DMS 273 treated with DMSO at 0.1 percent for 48 hours (cell line): ENCODE measurements around the gene KRT6A.

Experiments
- DNase-seq: peaks from one replicate; lab custom pipeline; 2025; lab: John Stamatoyannopoulos, UW

KRT6A gene

DNA sequence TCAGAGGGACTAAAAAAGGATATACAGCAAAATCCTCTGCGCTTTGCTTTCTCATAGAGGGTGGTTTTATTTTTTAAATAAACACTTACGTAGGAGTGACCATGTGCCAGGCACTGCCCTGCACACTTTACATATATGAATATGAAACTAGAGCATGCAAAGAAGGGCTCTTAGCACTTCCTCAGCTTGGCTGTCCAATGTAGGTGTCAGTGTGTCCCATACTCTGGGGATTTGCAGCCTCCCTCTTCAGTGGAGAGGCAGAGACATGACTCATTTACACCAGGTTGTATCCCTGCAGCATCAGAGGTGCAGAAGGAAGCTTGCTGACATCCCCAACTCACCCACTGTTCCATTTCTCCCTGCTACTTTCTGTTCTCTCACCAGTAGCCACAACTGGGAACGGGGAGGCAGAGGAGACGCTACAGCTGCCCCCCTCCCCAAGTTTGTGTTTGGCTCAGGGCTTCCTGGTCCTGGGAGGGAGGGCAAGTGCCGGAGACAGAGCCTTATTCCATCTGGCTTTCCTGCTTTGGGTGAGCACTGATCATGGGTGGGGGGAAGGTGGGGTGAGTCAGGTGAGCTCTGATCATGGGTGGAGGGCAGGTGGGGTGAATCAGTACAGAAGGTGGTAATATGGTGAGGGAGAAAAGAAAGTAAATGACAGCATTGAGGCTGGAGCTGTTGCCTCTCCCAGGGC lies 32.0 kb upstream of the KRT6A start:
- no peak for DNase-seq

DNA sequence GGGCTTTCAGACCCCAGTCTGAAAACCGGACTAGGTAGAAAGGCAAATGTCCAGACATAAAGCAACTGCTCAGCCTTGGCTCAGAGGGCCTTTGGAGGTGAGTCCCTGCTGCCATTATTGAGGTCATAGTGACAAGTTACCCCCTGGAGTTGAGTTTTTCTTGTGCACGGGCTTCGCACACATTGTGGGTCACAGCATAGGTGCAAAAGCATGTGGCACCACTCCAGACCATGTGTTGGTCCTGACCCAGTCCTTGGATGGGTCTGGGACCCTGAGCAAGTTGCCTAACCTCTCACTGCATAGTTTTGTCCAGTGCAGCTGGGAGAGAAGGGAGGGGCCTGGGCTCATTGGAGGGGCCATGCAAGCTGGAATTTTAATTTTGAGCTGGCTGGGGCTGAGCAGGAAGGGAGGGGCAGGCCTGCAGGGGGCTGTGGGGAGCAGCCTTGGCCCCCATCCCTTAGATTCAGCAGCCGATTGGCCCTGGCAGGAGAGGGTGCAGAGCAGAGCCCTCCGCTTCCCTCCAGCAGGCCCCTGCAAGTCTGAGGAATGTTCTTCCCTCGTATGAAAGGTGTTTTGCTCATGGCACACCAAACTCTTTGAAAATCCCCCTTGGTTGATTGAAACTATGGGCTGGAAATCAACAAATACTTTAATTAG lies 31.3 kb upstream of the KRT6A start:
- DNase-seq = no peak

DNA sequence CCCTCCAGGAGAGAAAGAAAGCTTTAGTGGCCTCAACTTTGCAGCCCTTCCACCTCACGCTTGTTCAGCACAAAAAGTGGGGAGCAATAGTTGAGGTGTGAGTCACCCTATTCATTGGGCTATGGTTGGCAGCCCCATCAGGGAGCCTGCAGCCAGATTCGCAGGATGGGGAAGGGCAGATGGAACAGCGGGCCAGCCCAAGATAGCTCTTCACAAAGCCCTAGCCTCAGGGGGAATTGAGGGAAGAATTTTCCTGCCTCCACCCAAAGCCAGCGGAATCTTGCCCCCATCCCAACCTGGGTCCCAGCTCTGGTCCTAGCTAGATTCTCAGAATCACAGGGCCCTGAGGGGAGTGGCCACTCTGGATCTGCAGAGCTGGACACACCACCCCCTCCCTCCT lies 30.8 kb upstream of the KRT6A start:
- no peak for DNase-seq

DNA sequence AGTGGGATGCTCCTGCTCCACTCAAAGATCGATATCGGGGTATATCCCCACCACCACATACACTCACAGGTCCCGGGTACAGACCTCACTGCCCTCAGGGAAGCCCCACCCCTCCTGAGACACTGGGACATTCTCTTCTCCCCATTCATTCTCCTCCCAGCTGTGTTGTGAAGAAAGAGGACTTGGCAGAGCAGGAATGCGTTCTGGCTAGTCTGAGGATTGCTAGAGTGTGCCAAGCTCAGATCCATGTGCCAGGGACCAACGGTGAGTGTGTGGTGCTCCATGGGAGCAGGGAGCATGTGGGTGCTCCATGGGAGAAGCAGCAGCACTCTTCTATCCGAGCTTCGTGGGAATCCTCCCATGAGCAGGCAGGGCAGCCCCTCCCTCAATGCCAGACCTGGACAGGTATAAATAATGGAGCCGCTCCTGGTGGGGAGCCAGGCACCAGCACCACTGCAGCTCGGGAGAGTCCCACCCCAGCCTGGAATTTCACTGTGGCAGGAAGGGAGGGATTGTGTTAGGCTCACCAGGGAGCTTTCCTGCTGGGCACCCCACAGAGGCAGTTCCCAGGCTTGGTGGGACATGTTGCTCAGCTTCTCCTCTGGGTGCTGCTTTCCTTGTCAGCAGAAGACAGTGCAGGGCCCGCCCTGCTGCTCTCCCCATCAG lies 29.4 kb upstream of the KRT6A start:
- DNase-seq = no peak

GRCh38 chr12:52521568-52522266 lies 28.7 kb upstream of the KRT6A start:
- DNase-seq = no peak

- no peak for DNase-seq
These were observed 28.1 kb upstream of the KRT6A start for GRCh38 chr12:52521175-52521567.

- DNase-seq = no peak
These were observed 27.0 kb upstream of the KRT6A start, which contains the start of gene KRT5 for GRCh38 chr12:52519826-52520662. Gene KRT5 (minus strand): TSS chr12:52520394. CDS start chr12:52520296, 98 bp downstream.

DNA sequence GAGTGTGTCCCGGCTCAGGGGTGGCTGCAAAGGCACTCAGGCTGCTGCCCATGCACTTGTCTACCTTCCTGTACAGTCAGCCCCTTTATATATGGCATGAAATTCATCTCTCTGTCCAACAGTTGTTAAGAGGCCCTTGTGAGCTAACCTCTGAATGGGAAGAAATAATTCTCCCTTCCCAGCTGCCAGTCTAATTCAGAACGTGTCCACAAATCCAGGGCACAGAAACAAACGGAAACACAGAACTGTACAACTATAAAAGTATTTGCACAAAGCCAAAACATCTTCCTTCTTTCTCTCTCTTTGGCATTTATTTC lies 26.3 kb upstream of the KRT6A start:
- DNase-seq = no peak

DNA sequence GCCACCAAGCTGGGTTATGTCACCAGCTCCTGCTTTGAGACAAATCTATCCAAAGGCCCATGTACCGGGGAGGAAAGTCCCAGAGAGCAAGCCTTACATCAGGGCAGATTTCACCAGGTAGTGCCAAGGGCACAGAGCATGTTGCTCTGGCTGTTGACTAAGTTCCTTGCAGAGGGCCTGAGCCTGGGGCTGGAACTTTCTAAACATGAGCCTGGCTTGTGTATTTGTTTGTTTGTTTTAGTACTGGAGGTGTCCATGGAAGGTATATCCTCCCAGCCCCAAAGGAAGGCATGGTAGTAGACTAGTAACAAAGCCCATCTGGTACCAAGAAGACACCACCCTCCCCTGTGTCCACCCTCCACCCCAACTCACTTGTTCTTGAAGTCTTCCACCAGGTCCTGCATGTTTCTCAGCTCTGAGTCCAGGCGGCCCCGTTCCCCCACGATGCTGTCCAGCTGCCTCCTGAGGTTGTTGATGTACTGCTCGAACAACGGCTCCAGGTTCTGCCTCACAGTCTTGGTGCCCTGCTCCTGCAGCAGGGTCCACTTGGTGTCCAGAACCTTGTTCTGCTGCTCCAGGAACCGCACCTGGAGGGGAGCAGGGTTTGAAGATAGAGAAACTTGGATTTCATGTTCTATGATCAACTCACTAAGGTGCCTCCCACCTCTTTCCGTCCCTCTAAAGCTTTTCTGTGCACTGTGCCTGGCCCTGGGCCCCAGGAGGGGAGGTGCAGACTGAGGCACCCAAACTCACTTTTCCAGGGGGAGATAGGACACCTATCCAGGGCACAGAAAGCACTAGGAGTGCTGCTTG lies 25.7 kb upstream of the KRT6A start:
- DNase-seq = no peak

DNA sequence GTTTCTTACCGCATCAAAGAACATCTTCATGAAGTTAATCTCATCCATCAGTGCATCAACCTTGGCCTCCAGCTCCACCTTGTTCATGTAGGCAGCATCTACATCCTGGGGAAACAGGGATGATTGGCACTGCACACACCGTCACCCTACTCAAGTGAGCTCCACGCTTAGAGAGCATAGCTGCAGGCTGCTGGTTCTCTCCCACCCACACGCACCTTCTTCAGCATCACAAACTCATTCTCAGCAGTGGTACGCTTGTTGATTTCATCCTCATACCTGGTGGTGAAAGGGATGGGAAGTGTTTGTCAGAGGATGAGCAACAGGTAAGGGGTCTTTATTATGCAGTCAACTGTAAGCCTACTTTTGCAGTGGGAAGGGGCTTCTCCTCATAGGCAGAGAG lies 24.8 kb upstream of the KRT6A start:
- no peak for DNase-seq

DNA sequence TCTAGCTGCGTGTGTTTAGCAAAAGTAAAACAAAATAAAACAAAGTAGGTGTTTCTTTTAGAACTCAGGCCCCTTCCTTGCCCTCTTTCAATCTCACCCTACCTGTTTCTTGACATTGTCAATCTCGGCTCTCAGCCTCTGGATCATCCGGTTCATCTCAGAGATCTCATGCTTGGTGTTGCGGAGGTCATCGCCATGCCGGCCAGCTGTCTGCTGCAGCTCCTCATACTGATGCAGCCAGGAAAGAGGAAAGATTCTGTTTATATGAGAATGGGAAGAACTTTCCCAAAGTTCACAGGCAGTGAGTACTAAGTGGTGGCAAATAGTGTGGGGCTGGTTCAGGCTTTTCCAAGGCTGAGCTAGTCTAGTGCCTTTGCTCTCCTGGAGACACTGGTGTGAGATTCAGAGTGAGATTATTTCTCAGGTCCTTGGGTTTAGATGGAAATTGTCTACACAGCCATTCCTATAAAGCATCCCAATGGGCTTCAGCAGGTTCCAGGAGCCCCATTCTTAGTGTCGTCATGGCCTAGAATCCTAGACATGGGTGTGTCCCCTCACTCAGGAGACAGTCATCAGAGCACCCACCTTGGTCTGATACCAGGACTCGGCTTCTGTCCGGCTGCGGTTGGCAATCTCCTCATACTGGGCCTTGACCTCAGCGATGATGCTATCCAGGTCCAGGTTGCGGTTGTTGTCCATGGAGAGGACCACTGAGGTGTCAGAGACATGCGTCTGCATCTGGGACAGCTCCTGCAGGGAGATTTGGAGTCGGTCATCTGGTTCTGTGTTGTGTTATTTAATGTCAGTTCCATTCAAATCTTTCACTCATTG lies 24.2 kb upstream of the KRT6A start:
- DNase-seq = no peak

GRCh38 chr12:52515927-52516831 lies 23.1 kb upstream of the KRT6A start:
- no peak for DNase-seq

- DNase-seq = no peak
These were observed 22.2 kb upstream of the KRT6A start for GRCh38 chr12:52515319-52515646.

DNA sequence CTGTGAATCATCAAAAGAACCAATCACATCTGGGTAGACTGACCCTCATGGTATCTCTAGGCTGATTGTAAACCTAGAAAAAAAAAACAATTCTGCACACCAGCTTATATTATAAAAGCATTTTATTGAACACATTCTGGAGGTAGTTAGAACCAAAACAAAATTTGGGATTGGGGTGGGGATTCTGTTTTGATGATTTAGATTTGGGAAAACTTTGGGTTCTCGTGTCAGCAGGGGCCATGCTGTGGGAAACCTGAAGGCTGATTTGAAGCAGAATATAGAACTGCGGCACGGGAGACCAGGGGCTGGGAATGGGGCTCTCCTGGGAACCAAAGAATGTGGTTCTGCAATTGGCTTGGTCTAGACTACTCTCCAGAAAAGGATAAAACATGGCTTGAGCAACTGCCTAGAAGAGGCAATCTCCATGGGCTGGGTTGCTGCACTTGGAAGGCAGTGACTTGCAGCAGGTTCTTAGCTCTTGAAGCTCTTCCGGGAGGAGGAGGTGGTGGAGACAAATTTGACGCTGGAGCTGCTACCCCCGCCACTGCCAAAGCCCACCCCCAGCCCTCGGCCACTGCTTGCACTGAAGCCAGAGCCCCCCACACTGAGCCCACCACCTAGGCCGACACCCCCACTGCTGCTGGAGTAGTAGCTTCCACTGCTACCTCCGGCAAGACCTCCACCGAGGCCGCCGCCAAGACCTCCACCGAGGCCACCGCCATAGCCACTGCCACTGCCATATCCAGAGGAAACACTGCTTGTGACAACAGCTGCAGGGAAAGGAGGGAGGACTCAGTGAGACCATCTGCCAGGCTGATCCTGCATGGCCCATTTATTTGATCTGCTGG lies 21.6 kb upstream of the KRT6A start:
- DNase-seq = no peak

DNA sequence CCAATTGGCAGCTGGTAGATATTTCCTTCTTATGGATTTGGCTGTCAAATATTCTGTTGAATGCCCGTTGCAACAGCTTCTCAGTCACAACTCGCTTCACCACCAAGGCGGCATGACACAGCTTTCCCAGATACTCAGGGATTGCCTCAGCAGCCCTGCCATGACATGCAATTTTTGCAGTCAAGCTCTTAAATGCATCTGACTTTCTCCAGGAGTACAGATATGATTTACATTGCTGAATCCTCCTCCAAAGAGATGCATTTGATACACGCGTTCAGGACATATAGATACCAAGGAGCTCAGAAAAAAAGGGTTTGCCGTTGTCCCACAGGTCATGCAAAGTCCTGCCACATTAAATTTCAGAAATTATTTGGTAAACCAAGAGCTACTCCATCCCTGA lies 20.7 kb upstream of the KRT6A start:
- no peak for DNase-seq

GRCh38 chr12:52508211-52508610 lies 15.2 kb upstream of the KRT6A start:
- DNase-seq = no peak

GRCh38 chr12:52506858-52507715 lies 14.0 kb upstream of the KRT6A start:
- DNase-seq = no peak
